ENCODE measurements around the gene IL21R.

DNA sequence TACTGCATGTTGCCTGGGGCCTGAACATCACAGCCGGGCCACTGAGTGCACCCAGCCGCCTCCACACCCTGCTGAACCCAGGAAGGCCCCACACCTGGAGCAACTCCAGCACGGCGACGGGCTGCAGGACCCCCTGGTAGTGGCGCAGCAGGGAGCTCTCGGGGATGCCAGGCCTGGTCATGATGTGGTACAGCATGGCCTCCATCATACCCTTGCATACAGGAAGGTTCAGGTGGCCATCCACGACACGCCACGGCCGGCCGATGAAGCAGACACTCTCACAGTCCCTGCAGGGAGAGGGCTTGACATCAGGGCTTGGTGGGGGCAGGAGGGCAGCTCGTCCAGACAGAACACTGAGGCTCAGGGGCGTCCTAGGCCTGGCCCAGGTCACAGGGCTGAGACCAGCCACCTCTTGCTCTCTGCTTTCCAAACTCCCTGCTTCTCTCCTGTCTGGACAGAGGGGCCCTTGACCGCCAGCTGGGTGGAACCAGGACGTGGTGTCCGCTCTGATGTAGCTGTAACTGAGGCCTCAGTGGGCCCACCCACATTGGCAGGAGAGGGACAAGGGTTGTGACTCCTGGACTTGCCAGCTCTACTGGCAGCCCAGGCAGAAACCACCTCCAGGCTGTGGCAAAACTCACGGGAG is 60.3 kb downstream of the IL21R start:
- no peak for TF ChIP-seq POLR2A (IDR thresholded peaks at IDR 0.05)
- TF ChIP-seq, protein P1, sequence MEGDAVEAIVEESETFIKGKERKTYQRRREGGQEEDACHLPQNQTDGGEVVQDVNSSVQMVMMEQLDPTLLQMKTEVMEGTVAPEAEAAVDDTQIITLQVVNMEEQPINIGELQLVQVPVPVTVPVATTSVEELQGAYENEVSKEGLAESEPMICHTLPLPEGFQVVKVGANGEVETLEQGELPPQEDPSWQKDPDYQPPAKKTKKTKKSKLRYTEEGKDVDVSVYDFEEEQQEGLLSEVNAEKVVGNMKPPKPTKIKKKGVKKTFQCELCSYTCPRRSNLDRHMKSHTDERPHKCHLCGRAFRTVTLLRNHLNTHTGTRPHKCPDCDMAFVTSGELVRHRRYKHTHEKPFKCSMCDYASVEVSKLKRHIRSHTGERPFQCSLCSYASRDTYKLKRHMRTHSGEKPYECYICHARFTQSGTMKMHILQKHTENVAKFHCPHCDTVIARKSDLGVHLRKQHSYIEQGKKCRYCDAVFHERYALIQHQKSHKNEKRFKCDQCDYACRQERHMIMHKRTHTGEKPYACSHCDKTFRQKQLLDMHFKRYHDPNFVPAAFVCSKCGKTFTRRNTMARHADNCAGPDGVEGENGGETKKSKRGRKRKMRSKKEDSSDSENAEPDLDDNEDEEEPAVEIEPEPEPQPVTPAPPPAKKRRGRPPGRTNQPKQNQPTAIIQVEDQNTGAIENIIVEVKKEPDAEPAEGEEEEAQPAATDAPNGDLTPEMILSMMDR (IDR thresholded peaks at IDR 0.05) = no peak

All from adrenal gland (tissue), 5 donors.